Activated T-cell treated with anti-CD3 and anti-CD28 coated beads for 1 hour (primary cell): ENCODE measurements around the gene EXOC2.

Experiments
- DNase-seq: peaks from one replicate; pipeline ENCODE4 v3.0.0-alpha.2; 2020; ENCODE audit warnings: low read depth

The EXOC2 gene, protein sequence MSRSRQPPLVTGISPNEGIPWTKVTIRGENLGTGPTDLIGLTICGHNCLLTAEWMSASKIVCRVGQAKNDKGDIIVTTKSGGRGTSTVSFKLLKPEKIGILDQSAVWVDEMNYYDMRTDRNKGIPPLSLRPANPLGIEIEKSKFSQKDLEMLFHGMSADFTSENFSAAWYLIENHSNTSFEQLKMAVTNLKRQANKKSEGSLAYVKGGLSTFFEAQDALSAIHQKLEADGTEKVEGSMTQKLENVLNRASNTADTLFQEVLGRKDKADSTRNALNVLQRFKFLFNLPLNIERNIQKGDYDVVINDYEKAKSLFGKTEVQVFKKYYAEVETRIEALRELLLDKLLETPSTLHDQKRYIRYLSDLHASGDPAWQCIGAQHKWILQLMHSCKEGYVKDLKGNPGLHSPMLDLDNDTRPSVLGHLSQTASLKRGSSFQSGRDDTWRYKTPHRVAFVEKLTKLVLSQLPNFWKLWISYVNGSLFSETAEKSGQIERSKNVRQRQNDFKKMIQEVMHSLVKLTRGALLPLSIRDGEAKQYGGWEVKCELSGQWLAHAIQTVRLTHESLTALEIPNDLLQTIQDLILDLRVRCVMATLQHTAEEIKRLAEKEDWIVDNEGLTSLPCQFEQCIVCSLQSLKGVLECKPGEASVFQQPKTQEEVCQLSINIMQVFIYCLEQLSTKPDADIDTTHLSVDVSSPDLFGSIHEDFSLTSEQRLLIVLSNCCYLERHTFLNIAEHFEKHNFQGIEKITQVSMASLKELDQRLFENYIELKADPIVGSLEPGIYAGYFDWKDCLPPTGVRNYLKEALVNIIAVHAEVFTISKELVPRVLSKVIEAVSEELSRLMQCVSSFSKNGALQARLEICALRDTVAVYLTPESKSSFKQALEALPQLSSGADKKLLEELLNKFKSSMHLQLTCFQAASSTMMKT

DNA sequence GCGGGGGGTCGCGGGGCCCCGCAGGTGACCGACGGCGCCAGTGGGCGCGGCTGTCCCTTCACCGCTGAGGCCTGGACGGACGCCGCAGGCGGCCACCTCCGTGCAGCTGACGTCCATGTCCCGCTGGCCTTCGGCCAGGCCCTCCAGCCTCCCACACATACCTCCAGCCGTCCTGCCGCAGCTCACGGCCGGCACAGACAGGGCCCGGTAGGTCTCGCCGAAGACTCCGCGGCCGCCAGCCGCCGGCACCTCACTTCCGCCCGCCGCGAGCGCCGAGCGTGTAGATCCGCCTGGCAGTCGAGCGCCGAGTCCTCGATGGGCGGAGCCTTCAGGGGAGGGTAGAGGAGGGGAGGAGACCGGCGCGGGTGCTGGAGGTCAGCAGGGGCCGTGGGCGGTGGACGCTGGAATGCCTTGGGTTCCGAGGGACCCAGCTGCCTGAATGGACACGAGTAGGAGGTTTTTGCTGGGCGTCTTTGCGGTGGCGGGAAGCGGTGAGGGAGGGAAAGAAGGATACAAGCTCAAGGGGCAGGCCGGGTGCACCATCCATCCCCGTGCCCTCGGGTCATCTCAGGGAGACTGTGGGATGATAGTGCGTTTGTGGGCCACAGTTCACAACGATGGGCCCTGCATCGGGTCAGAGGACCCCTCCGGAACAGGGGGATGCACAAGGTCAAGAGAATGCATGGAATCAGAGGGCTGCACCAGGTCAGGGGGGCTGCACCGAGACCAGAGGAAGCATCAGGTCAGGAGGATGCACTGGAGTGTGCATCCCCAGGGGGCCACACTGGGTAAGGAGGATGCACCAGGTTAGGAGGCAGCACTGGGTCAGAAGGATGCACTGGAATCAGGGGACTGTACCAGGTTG, at the start of gene EXOC2:
Gene EXOC2, minus strand, starts transcription at position 282 of the 865 bp plus-strand sequence. CDS start 55,321 bp downstream, outside the sequence.
- DNase-seq: peak; percentile 79

DNA sequence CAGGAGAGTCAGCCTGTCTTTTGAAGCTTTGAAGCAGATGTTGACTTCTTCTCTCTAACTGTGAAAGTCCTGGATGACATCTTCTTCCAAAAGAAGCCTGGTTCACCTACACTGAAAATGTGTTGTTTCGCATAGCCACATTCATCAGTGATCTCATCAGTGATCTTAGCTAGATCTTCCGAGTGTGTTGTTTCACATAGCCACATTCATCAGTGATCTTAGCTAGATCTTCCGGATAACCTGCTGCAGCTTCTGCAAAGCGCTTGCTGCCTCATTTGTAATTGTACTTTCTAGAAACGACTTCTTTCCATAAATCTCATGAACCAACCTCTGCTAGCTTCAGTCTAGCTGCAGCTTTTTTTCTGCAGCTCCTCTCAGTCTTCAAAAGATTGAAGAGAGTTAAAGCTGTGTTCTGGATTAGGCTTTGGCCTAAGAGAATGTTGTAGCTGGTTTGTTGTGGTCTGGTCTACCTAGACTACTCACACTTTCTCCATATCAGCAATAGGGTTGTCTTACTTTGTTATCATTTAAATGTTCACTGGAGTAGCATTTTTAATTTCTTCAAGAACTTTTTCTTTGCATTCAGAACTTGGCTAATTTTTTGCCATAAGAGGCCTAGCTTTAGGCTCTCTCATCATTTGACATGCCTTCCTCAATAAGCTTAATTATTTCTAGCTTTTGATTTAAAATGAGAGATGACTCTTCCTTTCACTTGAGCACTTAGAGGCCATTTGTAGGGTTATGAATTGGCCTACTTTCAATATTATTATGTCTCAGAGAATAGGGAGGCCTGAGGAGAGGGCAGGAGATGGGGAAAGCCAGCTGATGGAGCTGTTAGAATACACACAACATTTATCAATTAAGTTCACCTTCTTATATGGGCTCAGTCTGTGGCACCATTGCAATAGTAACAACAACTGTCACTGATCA, 48.7 kb upstream of the EXOC2 start:
- DNase-seq: no peak

DNA sequence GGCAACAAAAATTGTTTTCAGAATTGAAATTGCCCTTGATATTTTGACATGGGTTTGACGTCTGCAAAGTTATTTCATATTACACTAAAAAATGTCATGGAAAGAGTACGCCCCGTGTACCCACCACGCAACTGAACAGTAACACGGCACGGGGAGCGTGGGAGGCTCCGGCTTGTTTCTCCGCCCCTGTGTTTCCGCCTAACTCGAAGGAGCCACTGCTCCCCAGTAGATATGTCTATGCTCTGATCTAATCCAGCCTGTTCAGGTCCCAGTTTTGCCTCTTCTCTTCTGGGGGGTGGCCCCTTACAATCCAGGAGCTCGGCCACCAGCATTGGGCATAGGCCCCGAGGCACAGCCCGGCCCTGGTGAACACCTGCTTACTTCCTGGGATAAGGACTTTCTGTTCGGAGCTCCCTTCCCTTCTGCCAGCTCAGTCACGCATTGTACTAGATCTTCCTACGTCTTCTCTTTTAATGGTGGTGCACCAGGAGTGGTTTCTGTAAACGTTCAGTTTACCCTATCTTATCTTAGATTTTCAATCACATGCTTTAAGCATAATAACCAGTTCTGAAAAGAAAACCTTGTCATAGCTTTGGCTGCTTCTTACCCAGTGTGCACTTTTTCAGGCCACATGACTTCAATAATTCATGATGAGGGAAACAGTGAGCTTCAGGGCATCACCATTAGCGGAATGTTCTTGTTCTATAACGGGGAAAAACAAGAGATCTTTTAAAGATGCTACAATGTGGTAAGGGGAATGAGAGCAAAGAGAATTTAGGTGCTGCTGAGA, 43.9 kb upstream of the EXOC2 start:
- no peak for DNase-seq

DNA sequence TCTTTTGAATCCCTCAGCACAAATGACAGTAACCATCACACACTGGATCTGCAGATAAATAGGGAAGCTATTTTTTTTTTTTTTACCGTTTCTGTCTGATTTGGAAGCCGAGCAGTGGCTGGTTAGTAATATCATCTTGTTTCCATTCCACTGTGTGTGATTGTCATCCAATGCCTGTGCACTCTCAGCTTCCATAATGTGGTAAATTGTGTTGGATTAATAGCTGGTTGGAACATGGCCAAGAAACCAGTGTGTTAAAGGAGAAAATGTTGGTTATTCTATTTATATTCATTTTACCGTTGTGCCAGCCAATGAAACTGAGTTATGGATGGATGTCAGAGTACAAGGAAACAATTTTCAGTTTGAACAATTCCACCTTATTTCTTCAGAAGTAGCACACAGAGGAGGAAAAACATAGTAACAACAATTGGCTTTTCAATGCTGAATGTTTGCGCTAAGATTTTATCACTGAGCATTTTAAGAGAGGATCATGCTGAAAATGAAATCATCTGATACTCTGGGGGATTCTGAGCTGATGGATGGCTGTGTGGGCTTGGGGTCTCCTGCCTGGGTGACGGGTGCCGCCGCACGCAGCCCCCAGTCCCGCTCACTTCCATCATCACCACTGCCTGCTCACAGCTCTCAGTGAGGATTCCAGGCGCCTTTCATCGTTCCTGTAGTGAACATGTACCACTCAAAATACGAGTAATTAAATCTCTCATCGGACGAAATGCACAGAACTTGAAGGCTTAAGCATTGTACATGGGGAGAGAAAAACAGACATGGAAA, 40.7 kb upstream of the EXOC2 start:
- no peak for DNase-seq

DNA sequence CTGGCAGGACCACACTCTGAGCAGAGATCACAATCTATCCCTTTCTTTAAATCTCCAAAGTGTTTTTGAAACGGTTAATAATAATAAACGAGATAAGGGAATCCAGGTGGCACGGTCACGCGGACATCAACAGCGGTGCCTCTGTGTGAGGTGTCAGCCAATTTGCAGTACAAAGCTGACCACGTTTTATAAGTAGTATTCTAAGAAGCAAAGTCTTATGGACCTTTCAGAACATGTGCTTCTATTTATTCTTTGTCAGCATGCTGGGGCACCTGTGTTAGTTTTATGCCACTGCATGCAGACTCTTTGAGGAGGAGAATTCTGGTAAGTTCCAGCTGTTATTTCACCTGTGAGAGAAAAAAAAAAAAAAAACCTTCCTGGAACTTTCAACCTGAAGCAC, 39.0 kb upstream of the EXOC2 start:
- DNase-seq: no peak

DNA sequence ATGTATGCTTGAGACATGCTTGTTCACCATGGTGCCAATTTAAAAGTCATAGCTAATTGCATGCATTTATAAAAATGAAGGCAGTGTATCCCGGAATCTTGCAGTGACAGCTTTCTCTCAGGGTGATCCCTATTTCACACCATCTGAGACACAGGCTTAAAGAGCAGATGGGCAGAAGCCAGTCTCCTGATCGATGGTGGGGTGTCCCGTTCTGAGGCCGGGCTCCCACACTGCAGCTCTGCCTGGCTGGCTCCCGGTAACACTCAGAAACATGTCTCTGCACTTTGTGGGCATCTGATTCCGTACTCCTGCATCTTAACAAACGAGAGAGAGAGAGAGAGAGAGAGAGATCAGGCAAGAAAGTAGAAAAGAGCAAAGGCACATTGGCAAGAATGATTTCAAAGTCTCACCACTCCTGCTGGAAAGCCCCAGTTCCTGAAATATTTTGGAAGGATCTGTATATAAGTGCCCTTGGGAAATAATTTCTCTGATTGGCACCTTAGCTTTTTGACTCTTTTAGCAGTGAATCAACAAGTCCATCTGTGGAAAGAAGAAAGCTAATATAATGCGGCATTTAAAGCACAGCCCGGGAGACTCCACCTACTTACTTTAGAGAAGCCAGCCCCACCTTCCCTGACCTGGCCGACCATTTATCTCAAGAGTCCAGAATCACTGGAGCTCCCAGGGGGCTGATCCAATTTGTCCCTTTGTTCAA, 36.8 kb upstream of the EXOC2 start:
- DNase-seq: no peak

DNA sequence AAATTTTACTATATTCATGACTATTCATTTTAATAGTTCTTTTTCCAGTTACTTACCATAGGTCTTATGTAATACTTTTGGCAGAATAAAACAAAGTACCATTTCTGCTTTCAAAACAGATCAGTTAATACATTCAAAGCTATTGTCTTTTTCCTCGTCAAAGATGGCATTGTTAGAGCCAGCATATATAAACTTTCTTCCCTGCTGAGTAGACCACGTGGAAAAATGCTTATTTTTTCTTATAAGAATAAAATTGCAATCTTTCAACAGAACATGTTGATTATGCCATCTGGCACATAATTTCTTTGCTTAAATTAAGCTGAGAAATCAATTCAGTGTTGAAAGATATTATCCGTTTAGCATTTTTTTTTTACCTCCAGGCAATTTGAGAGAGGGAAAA, 34.9 kb upstream of the EXOC2 start:
- DNase-seq: no peak

DNA sequence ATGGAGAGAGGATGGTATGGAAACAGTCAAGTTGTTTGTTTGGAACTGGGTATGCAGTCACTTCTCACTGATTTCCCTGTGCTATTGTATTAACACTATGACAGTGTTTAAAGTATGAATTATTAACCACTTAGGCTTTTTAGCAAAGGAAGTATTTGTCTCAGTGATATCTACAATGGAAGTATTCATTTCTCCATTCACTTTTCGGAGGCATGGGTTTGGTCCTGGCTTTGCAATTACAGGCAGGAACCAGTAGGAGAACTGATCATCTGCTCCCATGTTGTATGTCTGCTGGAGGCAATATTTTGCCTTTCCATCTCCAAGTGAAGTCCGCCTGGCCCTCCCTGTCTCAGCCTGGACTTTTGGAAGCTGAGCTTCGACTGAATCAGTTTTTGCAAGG, 30.6 kb upstream of the EXOC2 start:
- DNase-seq: no peak

DNA sequence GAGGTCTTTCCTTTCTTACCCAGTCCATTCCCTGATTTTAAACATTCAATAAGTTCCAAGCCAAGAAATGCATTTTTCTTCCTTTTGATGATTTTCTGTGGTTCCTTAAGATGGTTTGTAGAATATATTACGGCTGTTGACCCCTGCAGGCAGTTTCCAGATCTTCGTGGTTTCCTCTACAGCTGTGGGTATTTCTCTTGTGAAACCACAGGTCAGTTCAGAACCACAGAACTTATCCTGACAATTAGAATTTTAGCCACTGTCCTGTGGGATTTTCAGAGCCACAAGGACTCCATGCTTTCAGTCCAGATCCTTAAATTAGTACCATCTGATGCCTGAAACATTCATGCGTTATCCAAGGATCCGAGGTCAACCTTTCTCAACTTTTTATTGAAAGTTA, 29.7 kb upstream of the EXOC2 start:
- DNase-seq: no peak

DNA sequence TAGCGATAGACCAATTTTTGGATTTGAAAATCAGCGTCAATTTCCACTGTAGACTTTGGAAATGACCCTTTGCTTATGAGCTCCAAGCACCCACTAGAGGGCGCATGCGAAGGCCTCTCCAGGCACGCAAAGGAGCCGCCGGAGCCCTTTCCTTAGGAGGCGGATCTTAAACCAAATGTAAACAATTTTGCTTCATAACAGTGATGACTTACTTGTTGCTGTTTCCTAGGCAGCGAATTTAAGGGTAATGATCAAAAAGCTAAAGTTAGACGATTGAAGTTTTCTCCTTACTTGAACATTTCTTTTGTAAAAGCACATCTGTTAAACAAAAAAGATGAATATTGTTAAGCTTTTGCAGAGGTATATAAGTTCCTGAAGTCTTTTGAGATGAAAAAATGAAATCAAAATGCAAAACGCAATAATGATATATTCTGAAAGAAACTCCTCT, 29.2 kb upstream of the EXOC2 start:
- DNase-seq: peak; percentile 67

DNA sequence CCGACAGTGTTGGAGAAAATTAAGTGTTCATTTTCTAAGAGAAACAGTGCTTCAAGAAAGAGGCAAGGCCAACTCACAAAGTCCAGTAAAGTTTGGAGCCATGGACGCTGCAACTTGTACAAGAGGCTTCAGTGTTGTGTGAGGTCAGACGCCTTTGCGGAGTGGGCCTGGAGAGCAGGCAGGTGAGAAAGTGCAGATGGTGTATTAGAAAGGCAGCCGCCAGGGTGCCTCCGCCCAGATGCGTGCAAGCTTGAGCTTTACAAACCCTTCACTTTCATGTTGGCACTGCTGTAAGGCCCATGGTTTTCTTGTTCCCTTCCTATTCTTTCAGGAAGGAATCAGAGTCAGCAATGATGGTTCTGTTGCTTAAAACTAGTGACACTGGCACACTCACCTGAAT, 25.4 kb upstream of the EXOC2 start:
- DNase-seq: no peak

DNA sequence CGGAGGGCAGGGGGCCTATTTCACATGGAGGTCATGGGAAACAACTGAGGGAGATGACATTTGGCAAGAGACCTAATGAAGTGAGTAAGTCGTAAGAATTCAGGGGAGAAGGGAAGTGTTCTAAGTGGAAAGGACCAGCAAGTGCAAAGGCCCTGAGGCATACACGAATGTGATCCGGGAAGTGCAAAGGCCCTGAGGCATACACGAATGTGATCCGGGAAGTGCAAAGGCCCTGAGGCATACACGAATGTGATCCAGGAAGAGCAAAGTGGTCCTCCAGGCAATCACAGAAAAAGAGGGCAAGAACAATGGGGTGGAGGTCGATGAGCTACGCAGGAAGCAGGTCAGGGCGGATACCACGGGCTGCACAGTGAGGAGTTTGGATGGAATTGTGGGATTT, 24.2 kb upstream of the EXOC2 start:
- DNase-seq: no peak

DNA sequence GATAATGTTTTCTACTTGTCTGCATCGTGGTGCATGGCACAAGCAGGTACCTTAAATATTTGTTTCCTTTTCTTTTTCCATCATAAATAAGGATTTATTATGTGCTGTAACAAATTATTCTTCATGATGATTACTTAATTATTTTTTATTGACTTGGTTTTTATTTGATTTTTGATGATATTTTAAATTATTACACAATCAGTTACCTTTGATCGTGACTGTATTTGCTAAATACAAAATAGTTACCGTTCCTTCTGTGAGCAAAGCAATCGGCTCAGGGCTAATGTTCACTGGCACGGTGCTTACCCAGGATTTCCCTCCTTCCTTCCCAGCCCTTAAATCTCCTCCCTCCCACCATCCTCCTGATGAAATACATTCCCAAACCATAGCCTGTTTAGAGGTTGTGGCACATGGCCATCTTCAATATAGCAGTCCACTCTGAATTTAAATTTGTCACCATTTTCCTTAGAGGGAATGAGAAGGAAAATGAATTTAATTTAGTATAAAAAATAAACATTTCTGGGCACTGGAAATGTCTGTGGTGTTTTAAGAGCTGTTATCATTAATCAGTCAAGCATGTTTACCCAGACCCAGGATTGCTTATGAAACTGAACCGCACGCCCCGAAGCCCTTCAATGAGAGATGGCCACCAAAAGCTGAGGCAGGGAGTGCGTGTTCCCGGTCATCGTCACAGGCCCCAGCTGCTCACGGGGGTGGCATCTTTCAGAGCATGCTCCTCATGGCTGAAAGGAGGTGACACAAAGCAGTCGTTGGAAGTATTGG, 23.0 kb upstream of the EXOC2 start:
- no peak for DNase-seq

DNA sequence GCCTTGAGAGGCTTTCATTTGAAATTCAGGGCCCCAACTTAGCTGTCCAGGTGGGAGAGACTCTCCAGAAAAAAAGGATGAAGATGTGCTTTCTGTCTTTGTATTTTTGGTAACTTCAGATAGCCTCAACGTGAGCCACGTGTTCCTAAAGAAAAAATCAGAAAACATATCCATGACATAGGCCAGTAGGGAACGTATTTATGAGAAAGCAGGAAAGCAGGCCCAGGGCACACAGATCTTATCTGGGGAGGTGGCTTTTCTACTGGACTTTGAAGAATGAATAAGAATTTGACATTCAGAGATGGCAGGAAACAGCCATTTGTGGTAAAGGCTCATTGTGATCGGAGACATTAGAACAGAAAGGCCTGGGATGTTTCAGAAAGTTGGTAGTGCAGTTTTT, 21.2 kb upstream of the EXOC2 start:
- DNase-seq: no peak

DNA sequence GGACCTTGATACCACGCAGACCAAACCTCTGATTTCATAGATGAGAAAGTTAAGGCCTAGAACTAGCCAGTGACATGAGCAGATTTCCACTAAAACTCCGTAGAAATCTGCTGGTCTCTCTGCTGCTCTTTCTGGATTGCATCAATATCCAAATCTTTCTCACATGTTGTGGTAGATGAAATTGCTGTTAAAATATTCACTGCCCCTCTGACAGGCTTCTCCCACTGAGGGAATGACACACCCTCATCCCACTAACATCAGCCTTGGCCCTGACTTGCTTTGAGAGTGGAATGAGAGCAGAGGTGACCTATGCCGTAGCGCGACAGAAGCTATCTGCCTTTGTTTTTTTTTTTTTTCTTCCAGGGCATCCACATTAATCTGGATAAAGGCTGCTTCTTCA, 20.4 kb upstream of the EXOC2 start:
- no peak for DNase-seq

DNA sequence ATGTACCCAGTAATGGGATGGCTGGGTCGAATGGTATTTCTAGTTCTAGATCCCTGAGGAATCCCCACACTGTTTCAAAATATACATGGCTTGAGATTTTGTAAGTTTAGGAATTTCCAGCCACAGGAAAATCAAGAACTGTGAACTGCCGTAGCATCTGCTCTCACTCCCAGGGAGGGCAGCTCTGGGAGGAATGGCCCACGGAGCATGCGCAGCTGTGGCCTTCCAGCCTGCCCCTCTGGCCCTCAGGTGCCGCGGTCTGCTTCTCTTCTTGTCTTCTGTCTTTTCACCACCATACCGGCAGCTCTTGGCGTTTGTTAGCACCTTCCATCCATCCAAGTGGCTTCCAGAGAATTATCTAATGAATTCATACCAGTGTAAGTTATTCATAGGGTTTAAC, 19.9 kb upstream of the EXOC2 start:
- no peak for DNase-seq

DNA sequence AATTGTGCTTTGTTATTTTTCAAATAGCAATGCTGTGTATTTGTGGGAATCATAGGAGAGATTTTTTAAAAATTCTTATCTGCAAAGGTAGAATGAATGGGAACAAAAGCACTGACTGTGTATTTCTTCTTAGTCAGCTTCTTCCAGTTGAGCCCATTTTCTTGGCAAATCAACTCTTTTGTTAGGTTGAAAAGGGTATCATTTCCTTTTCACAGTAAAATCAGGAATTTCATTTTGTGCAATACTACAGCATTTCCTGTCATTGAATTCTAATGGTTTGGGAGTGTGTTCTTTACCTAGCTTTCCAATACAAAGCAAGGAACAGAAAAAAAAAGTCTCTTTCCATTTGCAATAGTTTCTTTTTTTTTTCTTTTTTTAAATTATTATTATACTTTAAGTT, 19.0 kb upstream of the EXOC2 start:
- no peak for DNase-seq
